Eye (tissue), 1 donor: Measurements from ENCODE around the gene PPP1R12A.
"Not testable (repeated sequence)": the region's sequence is repeated elsewhere in the genome, so short reads cannot be mapped to it uniquely, and the experiment has no call there.

Source experiments
- DNase-seq: peaks from one replicate; pipeline ENCODE4 v3.0.0-alpha.2; 2015

Gene PPP1R12A

DNA sequence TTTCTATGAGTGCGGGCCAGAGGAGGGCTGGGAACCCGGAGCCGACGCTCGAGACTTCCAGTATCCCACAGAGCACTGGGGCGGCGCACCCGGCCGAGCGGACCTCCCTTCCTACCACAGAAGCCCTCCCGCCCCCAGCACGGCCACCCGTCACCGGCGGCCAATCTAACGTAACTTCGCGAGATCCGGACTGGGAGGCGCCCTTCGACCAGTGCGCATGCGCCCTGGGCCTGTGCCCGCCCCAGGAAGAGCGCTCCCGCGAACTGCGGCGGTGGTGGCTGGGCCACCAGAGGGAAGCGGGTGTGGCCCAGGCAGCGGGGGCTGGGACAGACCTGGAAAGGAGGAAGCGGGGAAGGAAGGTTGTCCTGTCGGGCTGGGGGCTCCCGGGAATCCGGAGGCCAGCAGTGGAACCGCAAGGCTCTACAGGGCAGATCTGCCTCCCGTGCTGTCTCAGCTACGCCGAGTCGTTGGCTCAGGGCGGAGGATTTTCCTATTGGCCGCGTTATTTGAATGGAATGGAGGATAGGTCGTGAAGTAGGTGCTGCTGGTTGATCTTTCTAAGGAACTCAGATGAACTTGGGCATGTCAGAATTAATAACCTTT, at the start of gene PPP1R12A:
Gene PPP1R12A, minus strand, starts transcription at position 77 of the 603 bp plus-strand sequence. CDS start 166 bp downstream, outside the sequence.
- DNase-seq, result peak; percentile 99

DNA sequence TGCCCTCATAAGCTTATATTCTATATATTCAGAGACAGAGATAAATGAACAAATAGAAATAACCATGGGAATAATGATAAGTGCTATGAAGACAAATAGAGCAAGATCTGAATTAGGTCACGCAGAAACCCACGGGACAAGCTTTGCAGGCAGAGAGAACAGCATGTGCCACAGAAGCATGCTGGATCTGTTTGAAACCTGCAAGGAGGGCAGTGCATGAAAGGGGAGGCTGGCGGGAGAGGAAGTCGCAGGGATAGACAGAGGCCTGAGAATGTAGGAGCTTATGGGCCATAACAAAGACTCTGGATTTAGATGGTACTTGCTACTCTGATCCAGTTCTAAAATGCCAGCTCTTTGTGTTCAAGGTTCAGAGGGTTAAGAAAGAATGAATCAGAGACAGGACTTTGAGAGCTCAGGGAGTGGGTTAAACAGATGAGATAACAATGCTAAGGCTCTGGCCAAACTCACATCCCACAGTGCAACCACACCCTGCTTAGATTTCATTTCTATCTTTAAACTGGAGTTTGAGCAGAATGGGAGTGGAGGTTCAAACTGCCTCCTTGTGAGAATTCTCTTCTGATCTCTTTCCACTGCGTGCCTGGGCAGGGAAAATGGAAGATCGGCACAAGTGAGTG, 49.2 kb upstream of the PPP1R12A start:
- no peak for DNase-seq

DNA sequence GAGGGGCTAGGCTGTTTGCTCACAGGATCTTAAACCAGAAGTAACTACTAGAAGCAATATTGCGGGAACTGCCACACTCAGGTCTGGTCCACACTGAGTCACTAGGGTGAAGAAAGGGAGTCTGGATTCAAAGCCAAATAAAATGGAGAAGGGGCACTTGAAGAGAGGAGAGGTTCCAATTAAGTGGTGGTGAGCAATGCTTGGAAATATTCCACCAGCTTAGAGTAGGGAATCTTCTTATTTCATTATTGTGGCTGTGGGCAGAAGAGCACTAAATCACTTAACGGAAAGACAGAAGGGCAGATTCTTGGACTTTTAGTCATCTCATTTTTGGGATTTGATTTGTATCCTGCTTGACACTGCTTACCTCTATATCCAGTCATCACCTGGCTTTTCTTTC, 48.6 kb upstream of the PPP1R12A start:
- no peak for DNase-seq

DNA sequence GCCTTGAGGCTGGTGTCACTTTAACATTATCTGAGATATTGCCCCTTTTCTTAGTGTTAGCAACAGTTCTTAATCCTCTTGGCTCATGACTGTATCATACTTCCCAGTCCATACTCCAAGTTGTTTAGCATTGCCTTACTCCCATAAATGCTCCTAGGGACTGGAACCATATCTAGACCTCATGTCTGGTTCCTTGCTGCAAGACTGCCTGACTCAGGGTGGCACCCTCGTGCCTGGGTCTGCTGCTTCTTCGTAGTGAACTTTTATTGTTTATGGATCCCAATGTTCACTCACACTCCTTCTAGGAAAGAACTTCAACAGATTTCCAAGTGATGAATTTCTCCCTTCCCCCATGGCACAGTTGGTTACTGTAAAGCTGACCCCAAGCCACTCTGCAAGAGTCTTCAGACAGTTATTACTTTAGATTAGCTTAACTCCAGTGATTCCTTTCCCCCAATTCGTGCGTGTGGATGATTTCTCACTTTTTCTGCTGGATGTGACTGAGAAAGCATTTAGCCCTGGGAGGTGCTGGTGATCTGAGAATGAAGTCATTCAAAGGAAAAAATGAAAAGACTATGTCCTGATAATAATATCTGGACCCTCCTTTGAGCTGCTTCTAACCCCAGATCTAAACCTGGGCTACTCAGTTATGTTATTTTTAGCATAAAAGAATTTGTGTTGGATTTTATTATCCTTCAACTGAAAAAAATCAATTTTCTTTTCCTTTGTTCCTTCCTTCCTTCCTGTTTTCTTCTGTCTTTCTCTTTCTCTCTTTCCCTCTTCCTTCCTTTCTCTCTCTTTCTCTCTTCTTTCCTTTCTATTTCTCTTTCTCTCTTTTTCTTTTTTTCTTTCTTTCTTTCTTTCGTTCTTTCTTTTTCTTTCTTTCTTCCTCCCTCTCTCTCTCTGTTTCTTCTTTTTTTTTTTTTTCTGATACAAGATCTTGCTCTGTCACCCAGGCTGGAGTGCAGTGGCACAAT, 47.5 kb upstream of the PPP1R12A start:
- DNase-seq, result no peak

DNA sequence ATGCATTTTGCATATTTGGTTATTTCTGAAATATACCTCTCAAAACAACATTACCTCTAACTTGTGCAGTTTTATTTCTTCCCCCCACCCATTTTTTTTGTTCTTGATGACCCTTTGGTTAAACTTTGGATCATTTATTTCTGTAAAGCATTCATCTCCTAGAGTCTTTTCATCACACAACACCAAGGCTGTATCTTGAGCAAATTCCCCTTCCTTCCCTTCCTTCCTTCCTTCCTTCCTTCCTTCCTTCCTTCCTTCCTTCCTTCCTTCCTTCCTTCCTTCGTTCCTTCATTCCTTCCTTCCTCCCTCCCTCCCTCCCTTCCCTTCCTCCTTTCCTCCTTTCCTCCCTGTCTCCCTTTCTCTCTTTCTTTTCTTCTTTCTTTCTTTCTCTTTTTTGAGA, 43.8 kb upstream of the PPP1R12A start:
- DNase-seq, result no peak

DNA sequence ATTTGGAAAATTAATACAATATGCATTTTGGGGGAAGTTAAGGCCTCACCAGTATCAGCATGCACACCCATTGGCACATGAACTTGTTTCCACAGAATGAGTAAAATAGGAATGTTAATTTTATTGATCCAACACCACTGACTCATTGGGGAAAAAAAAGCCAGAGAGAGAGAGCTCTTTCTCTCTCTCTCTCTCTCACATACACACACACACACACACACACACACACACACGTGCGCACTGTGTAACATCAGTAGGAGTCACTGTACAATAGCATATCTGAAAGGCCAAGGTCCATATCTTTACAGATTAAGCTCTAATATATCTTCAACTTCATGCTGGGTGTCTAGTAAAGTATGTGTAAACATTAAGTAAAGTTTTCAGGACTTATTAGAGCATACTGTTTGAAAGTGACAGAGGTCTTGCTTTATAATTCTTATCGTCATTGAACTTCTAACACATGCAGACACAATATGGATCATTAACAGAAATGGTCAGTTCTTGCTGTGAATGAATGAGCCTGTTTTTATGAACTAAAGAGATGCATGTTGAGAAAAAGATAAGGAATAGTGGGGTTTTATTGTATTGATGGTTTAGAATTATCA, 43.1 kb upstream of the PPP1R12A start:
- not testable (repeated sequence) for DNase-seq

- no peak for DNase-seq
Observed at GRCh38 chr12:79975143-79975542, 40.2 kb upstream of the PPP1R12A start.

DNA sequence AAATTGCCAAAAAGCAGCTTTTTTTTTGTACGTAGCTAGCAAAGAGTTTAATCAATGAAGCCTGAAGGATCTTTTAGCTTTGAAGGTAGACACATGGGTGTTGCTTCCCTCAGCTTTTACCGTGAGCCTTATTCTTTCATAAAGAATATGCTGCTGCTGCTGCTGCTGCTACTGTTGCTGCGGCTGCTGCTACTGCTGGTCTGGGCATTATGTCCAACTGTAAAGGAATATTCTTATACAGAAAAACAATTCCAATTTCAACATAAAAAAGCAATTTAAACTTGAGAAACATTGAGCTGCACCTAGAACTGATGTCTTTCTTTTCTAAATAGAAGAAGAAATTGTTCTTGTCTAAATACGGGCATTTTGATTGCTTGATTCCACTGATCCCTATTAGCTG, 38.9 kb upstream of the PPP1R12A start:
- DNase-seq, result peak; percentile 13

GRCh38 chr12:79964100-79964627, 29.3 kb upstream of the PPP1R12A start:
- no peak for DNase-seq

DNA sequence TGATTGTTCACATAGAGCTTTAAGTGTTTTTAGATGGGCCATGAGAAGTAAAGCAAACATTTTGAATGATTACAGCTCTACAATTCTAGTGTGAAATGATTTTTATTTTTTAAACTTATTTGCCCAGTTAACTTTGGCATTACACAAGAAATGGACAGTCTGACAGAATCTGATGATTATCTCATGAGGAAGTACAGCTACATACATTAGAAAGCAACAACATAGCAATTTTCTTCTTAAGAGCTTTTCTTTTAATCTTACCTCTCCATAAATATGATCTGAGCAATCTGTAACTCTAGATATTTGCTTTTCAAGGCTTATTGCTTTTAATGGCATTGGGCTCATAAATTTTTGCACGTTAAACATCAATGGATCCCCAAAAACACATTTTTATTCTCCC, 26.5 kb upstream of the PPP1R12A start:
- no peak for DNase-seq

DNA sequence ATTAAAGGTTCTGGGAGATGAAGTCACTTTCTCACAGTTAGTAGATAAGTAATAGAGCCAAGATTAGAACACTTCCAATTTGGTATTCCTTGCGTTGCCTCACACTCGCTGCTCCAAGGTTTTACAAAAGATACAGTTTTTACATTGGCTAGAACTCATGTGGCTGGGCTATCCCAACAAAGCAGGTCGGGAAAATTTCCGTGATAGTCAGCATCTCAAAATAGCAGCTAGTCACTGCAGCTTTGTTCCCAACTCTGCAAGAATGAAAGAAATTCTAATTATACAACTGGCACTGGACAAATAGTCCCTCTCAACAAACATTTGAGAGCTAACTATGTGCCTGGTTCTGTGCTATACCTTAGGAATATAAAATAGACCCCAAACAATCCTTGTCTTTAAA, 24.6 kb upstream of the PPP1R12A start:
- DNase-seq, result no peak

DNA sequence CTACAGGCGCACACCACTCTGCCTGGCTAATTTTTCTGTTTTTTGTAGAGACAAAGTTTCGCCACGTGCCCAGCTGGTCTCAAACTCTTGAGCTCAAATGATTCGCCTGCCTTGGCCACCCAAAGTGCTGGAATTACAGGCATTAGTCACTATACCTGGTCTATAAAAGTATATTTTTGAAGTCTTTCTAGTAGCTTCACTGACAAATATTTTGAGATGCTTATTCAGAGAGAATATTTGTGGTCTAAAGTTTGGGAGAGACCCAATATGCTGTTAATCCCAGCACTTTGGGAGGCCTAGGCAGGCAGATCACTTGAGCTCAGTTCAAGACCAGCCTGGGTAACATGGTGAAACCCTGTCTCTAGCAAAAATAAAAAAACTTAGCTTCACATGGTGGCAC, 22.0 kb upstream of the PPP1R12A start:
- DNase-seq, result no peak

GRCh38 chr12:79955561-79955960, 20.7 kb upstream of the PPP1R12A start:
- DNase-seq, result no peak

- no peak for DNase-seq
Observed at GRCh38 chr12:79954037-79954610, 19.2 kb upstream of the PPP1R12A start.

DNA sequence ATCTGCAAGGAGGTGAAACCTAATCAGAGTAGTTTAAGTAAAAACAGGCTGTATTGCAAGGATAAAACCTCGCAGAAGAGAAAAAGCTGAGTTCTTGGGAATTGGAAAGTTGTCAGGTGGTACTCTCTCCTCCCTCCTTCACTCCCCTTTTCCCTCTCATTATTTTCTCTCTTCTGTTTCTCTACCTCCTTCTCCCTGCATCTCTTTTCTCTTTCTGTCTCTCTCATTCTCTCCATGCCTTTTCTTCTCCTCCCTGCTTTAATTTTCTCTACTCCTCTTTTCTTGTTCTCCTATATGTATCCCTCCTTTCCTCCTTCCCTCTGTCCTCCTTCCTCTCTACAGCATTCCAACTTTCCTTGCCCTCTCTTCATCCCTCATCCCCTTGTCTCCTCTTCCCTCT, 14.2 kb upstream of the PPP1R12A start:
- DNase-seq, result no peak

DNA sequence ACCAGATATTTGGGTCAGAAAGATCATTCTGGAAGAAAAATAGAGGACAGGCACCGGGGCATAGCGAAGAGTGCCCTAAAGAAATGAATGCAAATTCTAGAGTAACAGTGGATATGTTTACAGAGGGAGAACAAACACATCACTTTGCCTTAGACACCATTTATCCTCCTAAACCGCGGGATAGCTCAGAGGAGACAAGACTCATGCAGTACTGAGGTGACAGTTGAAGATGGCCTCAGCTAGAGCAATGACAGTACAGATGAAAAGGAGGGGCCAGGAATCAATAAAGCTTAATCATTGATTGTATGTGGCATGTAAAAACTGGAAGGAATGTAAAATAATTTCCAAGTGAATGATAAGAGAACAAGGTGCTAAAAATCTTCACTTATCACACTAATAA, 10.5 kb upstream of the PPP1R12A start:
- DNase-seq, result no peak

- DNase-seq, result no peak
Observed at GRCh38 chr12:79944565-79944964, 9.7 kb upstream of the PPP1R12A start.

- DNase-seq, result not testable (repeated sequence)
Observed at GRCh38 chr12:79942846-79943245, 7.9 kb upstream of the PPP1R12A start.

- no peak for DNase-seq
Observed at GRCh38 chr12:79939728-79940310, 4.9 kb upstream of the PPP1R12A start.

DNA sequence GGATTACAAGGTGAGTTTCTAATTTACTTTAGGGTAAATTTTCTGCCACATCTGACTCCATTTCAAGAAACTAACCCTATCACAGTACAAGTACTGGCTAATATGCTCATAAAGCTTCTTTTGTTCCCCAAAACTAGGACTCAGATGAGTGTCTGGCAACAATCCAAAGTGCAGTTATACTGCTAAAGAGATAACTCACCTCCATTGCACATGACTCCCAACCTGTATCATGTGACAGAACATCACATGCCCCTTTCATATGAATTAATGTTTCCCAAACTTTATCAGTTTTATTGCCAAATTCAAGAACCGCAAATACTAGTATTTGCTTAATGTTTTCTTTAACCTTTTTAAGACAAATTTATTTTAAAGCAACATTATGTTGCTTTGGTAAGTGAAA, 3.9 kb upstream of the PPP1R12A start:
- DNase-seq, result no peak

DNA sequence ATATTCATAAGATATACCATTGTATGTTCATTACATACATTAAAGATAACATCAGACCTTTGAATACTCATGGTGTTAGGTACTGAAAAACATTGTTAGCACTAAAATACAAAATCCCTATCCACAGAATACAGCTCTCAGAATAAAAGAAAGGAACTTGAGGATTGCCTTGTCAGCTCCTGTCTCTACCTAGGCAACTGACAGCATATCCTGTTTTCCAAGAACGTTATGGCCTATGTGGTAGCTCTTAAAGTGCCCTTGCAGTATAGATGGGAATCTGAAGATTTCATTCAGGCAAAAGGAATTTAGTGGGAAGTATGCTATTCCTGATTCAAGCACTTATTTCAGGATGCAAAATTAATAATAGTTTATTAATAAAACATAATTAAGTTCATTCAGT, 1.8 kb upstream of the PPP1R12A start:
- DNase-seq, result no peak

DNA sequence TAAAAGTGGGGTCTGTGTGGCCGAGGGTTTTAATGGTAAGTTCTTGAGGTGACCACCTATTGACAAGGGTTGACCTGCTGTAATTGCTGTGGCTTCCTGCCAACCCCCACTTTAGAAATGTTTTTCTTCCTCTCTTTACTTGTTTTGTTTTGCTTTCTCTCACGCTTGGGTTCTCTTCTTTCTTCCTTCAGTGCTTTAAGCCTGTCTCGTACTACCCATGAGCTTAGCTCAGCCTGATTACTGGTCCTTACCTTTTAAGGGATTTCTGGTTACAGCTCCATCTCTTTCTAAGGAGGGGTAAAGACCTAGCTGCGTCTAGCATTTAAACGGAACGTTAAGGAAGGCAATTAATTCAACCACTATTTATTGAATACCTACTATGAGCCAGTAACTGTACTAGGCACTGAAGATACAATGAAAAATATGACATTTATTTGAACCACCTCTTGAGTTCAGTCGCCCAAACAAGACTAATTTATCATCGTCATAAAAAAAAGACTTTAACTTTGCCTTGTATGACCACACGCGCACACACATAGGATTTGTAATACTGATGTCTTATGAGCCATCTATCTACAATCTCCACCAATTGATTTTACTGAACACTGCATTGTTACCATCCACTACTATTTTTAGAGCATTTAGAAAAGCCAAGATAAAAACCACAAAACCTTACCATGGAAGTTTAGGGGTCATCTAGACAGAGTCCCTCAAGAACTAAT, 888 bp upstream of the PPP1R12A start:
- DNase-seq, result no peak
